ENCODE measurements around the gene CYB561D2.

CYB561D2 gene

GRCh38 chr3:50323614-50324199 is 27.0 kb upstream of the CYB561D2 start:
- DNase-seq (ENCODE audit: low read depth, low spot score), result no peak

- no peak for DNase-seq (ENCODE audit: low read depth, low spot score)
Observed at GRCh38 chr3:50324351-50325112, 26.1 kb upstream of the CYB561D2 start.

- no peak for DNase-seq (ENCODE audit: low read depth, low spot score)
Observed at GRCh38 chr3:50325113-50325480, 25.6 kb upstream of the CYB561D2 start.

GRCh38 chr3:50325497-50326181 is 25.0 kb upstream of the CYB561D2 start:
- no peak for DNase-seq (ENCODE audit: low read depth, low spot score)

GRCh38 chr3:50326182-50326541 is 24.5 kb upstream of the CYB561D2 start:
- no peak for DNase-seq (ENCODE audit: low read depth, low spot score)

- DNase-seq (ENCODE audit: low read depth, low spot score), result no peak
Observed at GRCh38 chr3:50327129-50327528, 23.5 kb upstream of the CYB561D2 start.

- peak; percentile 85 for DNase-seq (ENCODE audit: low read depth, low spot score)
Observed at GRCh38 chr3:50327943-50328691, 22.5 kb upstream of the CYB561D2 start, which contains the start of gene TUSC2. Gene TUSC2, minus strand, starts transcription at chr3:50328223. Its CDS starts 124 bp downstream, at chr3:50328099.

GRCh38 chr3:50330330-50330729 is 20.3 kb upstream of the CYB561D2 start:
- no peak for DNase-seq (ENCODE audit: low read depth, low spot score)

GRCh38 chr3:50331364-50331907 is 19.2 kb upstream of the CYB561D2 start:
- no peak for DNase-seq (ENCODE audit: low read depth, low spot score)

GRCh38 chr3:50333744-50334328 is 16.8 kb upstream of the CYB561D2 start:
- DNase-seq (ENCODE audit: low read depth, low spot score), result no peak

GRCh38 chr3:50334339-50335075 is 16.2 kb upstream of the CYB561D2 start:
- DNase-seq (ENCODE audit: low read depth, low spot score), result no peak

GRCh38 chr3:50336452-50337174 is 14.0 kb upstream of the CYB561D2 start:
- no peak for DNase-seq (ENCODE audit: low read depth, low spot score)

- DNase-seq (ENCODE audit: low read depth, low spot score), result peak; percentile 97
Observed at GRCh38 chr3:50337175-50337861, 13.3 kb upstream of the CYB561D2 start.

GRCh38 chr3:50338965-50339364 is 11.7 kb upstream of the CYB561D2 start:
- DNase-seq (ENCODE audit: low read depth, low spot score), result no peak

- DNase-seq (ENCODE audit: low read depth, low spot score), result no peak
Observed at GRCh38 chr3:50339485-50340146, 11.0 kb upstream of the CYB561D2 start.

- no peak for DNase-seq (ENCODE audit: low read depth, low spot score)
Observed at GRCh38 chr3:50340147-50340447, 10.6 kb upstream of the CYB561D2 start.

GRCh38 chr3:50340448-50341329 is 10.0 kb upstream of the CYB561D2 start, which contains the start of gene RASSF1:
Gene RASSF1, minus strand, starts transcription at chr3:50340836. Its CDS starts 31 bp downstream, at chr3:50340805.
- DNase-seq (ENCODE audit: low read depth, low spot score), result no peak

GRCh38 chr3:50341537-50341936 is 9.1 kb upstream of the CYB561D2 start:
- DNase-seq (ENCODE audit: low read depth, low spot score), result no peak
